ENCODE measurements around the gene LGR4. TPM values are rescaled to one million over a fixed set of nuclear protein-coding genes. Genes with fewer than 3 reads are reported as not detected.
"Not testable (repeated sequence)": the region's sequence is repeated elsewhere in the genome, so short reads cannot be mapped to it uniquely, and the experiment has no call there.

The LGR4 gene
- total RNA-seq, 1 donor from 2014 or later, result 49.2 TPM

GRCh38 chr11:27349919-27350318, 122.7 kb downstream of the LGR4 start:
- no peak for DNase-seq (ENCODE audit: low spot score)

DNA sequence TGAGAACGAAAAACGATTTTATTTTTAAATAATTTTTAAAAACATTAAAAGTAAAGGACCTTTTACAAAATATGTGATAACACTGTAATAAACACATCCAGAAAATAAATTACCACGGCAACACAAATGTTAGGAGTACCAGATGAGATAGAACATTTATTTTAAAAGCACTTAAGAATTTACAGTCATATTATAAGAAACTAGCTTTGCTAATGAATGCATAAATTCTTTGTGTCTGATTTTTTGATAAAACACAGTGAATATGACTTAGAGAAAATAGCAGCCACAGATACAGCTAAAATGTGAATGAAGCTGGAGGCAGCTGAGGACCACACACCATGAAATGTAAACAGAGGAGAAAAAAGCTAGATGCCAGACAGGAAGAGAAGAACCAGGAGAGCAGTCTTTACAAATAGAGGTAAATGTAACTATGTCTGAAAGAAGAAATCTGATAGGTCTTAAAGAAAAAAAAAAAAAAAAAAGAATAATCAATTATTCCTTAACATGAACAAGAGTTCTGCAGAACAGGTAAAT, 124.2 kb downstream of the LGR4 start:
- DNase-seq (ENCODE audit: low spot score), result no peak

DNA sequence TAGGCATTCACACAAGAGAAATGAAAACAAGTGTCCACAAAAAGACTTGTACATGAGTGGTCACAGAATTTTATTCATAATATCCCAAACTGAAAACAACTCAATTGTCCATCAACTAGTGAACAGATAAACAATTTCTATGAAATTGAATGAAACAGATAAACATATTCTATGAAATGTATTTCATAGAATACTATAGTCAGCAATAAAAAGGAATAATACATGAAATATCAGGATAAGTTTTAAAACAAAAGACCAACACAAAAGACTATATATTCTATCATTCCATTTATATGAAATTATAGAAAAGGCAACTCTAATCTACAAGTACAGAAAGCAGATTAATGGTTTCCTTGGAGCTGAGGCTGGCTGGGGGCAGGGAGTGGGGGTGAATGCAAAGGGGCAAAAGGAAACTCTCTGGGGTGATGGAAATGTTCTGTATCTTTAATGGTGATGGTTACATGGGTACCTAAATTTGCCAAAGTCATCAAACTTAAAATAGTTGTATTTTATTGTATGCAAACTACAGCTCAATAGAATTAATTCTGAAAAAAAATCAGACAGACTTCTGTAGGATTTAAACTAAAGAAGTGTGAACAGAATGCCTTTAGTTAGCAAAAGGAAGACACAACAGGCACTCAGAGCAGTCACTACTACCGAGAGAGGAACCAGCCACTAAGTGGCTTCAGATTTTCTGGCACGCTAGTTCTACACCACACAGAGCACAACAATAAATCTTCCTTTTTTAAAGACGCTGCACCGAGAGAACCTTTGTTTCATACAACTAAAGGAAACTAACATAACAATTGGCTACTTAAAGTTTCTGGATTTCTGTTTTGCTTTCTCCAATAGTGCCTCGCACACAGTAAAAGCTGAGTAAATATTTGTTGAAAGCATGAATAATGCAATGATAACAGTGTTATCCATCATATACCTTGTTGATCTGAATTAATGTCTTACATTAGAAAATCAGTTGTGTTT, 124.9 kb downstream of the LGR4 start:
- DNase-seq (ENCODE audit: low spot score), result no peak

- no peak for DNase-seq (ENCODE audit: low spot score)
These were observed 132.6 kb downstream of the LGR4 start for GRCh38 chr11:27339941-27340340.

DNA sequence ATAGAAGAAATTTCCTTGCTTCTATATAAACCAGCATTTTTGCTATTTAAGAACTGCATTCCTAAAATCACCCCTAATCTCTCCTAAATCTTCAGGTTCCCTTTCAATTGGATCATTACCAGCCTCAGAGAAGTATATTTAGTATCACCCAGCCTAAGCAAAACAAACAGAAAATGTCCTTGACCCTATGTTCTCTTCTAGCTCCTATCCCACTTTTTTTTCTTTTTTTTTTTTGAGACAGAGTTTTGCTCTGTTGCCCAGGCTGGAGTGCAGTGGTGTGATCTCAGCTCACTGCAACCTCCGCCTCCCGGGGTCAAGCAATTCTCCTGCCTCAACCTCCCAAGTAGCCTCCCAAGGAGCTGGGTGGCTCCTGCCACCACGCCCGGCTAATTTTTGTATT, 137.8 kb downstream of the LGR4 start:
- not testable (repeated sequence) for DNase-seq (ENCODE audit: low spot score)

- no peak for DNase-seq (ENCODE audit: low spot score)
These were observed 140.6 kb downstream of the LGR4 start for GRCh38 chr11:27331981-27332380.

GRCh38 chr11:27330633-27331270, 141.8 kb downstream of the LGR4 start:
- DNase-seq (ENCODE audit: low spot score), result no peak

DNA sequence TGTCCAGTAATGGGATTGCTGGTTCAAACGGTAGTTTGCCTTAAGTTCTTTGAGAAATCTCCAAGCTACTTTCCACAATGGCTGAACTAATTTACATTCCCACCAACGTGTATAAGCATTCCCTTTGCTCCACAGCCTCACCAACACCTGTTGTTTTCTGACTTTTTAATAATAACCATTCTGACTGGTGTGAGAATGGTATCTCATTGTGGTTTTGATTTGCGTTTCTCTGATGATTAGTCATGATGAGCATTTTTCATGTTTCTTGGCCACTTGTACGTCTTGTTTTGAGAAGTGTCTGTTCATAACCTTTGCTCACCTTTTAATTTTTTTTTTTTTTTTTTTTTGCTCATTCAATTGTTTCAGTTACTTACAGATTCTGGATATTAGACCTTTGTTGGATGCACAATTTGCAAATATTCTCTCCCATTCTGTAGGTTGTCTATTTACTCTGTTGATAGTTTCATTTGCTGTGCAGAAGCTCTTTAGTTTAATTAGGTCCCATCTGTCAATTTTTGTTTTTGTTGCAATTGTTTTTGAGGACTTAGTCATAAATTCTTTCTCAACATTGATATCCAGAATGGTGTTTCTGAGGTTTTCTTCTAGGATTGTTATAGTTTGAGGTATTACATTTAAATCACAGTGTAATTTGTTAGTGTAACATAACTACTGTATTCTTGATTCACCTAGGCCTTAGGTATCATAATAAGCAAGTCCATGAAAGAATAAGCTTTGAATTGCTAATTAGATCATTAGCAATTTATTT, 142.5 kb downstream of the LGR4 start:
- no peak for DNase-seq (ENCODE audit: low spot score)

GRCh38 chr11:27328614-27329013, 144.0 kb downstream of the LGR4 start:
- DNase-seq (ENCODE audit: low spot score), result no peak

- DNase-seq (ENCODE audit: low spot score), result not testable (repeated sequence)
These were observed 145.5 kb downstream of the LGR4 start for GRCh38 chr11:27327064-27327463.

DNA sequence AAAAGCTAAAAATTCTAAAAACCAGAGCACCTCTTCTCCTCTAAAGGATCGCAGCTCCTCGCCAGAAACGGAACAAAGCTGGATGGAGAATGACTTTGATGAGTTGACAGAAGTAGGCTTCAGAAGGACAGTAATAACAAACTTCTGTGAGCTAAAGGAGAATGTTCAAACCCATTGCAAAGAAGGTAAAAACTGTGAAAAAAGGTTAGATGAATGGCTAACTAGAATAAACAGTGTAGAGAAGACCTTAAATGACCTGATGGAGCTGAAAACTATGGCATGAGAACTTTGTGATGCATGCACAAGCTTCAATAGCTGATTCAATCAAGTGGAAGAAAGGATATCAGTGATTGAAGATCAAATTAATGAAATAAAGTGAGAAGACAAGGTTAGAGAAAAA, 150.4 kb downstream of the LGR4 start:
- not testable (repeated sequence) for DNase-seq (ENCODE audit: low spot score)

DNA sequence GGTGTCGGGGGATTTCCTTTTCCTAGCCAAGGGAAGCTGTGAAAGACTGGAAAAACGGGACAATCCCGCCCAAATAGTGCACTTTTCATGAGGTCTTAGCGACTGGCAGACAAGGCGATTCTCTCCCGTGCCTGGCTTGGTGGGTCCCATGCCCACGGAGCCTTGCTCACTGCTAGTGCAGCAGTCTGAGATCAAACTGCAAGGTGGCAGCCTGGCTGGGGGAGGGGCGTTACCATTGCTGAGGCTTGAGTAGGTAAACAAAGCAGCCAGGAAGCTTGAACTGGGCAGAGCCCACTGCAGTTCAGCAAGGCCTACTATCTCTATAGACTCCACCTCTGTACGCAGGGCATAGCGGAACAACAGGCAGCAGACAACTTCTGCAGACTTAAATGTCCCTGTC, 151.2 kb downstream of the LGR4 start:
- DNase-seq (ENCODE audit: low spot score), result not testable (repeated sequence)

- no peak for DNase-seq (ENCODE audit: low spot score)
These were observed 153.5 kb downstream of the LGR4 start for GRCh38 chr11:27319072-27319471.

DNA sequence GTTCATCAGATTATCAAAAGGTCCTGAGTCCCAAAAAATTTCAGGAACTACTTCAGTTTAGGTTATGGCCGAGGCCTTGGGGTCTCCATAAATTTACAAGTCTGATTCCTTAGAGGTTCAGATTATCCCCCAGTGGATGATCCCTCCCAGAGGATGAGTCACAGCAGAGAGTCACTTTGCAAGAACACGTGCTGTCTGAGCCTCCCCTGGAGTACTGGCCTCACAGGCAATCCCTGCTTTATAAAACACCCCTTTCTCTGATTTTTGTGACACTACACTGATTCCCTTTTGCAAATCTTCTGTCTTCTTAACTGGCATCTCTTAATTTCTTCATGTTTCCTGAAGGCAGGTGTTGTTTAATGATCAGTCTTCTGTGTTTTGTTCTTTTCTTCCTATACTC, 154.8 kb downstream of the LGR4 start:
- DNase-seq (ENCODE audit: low spot score), result no peak

Other genes with a start within 250 kb of the LGR4 start
- gene CCDC34, start 109.6 kb downstream of the LGR4 start, total RNA-seq, result 10.2 TPM
- gene LIN7C, start 34.0 kb upstream of the LGR4 start, total RNA-seq, result 34.9 TPM
- gene BDNF, start 227.7 kb upstream of the LGR4 start, total RNA-seq, result 6.0 TPM

Measured in ureter (tissue), 1 donor.